Measurements from ENCODE around the gene RRP1B. TPM values are rescaled to one million over a fixed set of nuclear protein-coding genes. Genes with fewer than 3 reads are reported as not detected.

Gene RRP1B
- total RNA-seq, 1 donor from 2014 or later, result 22.3 TPM

Small RNA genes within 50 kb of the gene (small RNA-seq; reads per million reads assigned to genes)
- not detected for gene MIR6070 (ENCODE audit: low replicate concordance)

Other genes starting within 250 kb of the RRP1B start
- gene SIK1, start 232.4 kb upstream of the RRP1B start, total RNA-seq, result 79.7 TPM
- 1.0 TPM for gene HSF2BP, start 72 bp upstream of the RRP1B start, total RNA-seq
- gene PDXK, start 59.6 kb downstream of the RRP1B start, total RNA-seq, result 35.7 TPM
- 14.8 TPM for gene CSTB, start 116.7 kb downstream of the RRP1B start, total RNA-seq
- 17.2 TPM for gene RRP1, start 130.0 kb downstream of the RRP1B start, total RNA-seq
- 43.3 TPM for gene AGPAT3, start 205.7 kb downstream of the RRP1B start, total RNA-seq